ENCODE results near the gene FGF22.

- TF ChIP-seq CTCF (IDR thresholded peaks at IDR 0.05) (no peak), EZH2 (IDR thresholded peaks at IDR 0.05; ENCODE audit: borderline replicate concordance, insufficient read depth, low read depth, low read length, poor library complexity, severe bottlenecking) (no peak)
Measured at GRCh38 chr19:648904-649801, 9.5 kb downstream of the FGF22 start.

Measured in B cell (primary cell).